HepG2 (cell line): ENCODE measurements around the gene PLA2G4D. TPM values are rescaled to one million over a fixed set of nuclear protein-coding genes. Genes with fewer than 3 reads are reported as not detected.

ENCODE experiments used
- CHD4 ChIP-seq: fragments of 200-600 bp; sonication (generic); IDR thresholded peaks from 2 replicates; pipeline ENCODE4 v1.7.0; 2017; ENCODE audit warnings: mild to moderate bottlenecking, low read length, borderline replicate concordance
- CSRNP1 ChIP-seq: sonication (generic); formaldehyde crosslinking; IDR thresholded peaks from 2 replicates; pipeline ENCODE4 v1.8.1; 2023; ENCODE audit warnings: mild to moderate bottlenecking, missing genetic modification reagents
- ETV5 ChIP-seq: IDR thresholded peaks from 2 replicates; pipeline ENCODE4 v1.6.1; 2018; ENCODE audit warnings: missing biosample characterization, missing genetic modification reagents, inconsistent platforms, borderline replicate concordance
- HNF4G ChIP-seq, 2 experiments: sonication (generic) in 1 of 2; formaldehyde crosslinking in 1 of 2; IDR thresholded peaks; 2 replicates each; pipeline versions ENCODE4 v1.4.0 to v1.6.1; 2011 to 2020; ENCODE audit warnings: borderline replicate concordance in 2 of 2, low read depth in 2 of 2, mild to moderate bottlenecking in 2 of 2, low read length in 1 of 2, missing genetic modification reagents in 1 of 2, moderate library complexity in 1 of 2
- LCORL ChIP-seq, 2 experiments: fragments of 450-650 bp in 1 of 2; sonication (generic) in 1 of 2; formaldehyde crosslinking in 1 of 2; IDR thresholded peaks; 2 replicates each; pipeline versions ENCODE4 v1.5.0 to v1.6.1; 2017 to 2020; ENCODE audit warnings: antibody characterized with exemption in 1 of 2, missing genetic modification reagents in 1 of 2
- MTA1 ChIP-seq: sonication (generic); formaldehyde crosslinking; IDR thresholded peaks from 2 replicates; pipeline ENCODE4 v1.4.0; 2020; ENCODE audit warnings: missing genetic modification reagents, mild to moderate bottlenecking, borderline replicate concordance
- MTF2 ChIP-seq: sonication (generic); formaldehyde crosslinking; IDR thresholded peaks from 2 replicates; pipeline ENCODE4 v1.5.0; 2020; ENCODE audit warnings: missing genetic modification reagents, borderline replicate concordance
- ZBTB25 ChIP-seq: IDR thresholded peaks from 2 replicates; pipeline ENCODE4 v1.6.1; 2018; ENCODE audit warnings: missing genetic modification reagents
- ZBTB3 ChIP-seq: sonication (generic); formaldehyde crosslinking; IDR thresholded peaks from 2 replicates; pipeline ENCODE4 v1.4.0; 2020; ENCODE audit warnings: low read depth, mild to moderate bottlenecking, moderate library complexity, missing genetic modification reagents, borderline replicate concordance
- ZBTB4 ChIP-seq: sonication (generic); formaldehyde crosslinking; IDR thresholded peaks from 2 replicates; pipeline ENCODE4 v1.4.0; 2020; ENCODE audit warnings: missing genetic modification reagents, mild to moderate bottlenecking, borderline replicate concordance
- ZBTB44 ChIP-seq: sonication (generic); formaldehyde crosslinking; IDR thresholded peaks from 2 replicates; pipeline ENCODE4 v1.4.0; 2020; ENCODE audit warnings: missing genetic modification reagents
- ZNF317 ChIP-seq: sonication (generic); formaldehyde crosslinking; IDR thresholded peaks from 2 replicates; pipeline ENCODE4 v1.5.0; 2020; ENCODE audit warnings: mild to moderate bottlenecking, missing genetic modification reagents
- ZNF761 ChIP-seq: sonication (generic); formaldehyde crosslinking; conservative IDR thresholded peaks from 2 replicates; pipeline ENCODE4 v1.4.0; 2020; ENCODE audit warnings: mild to moderate bottlenecking, missing genetic modification reagents
- ZNF775 ChIP-seq: sonication (generic); formaldehyde crosslinking; IDR thresholded peaks from 2 replicates; pipeline ENCODE4 v1.4.0; 2020; ENCODE audit warnings: missing genetic modification reagents, mild to moderate bottlenecking, moderate library complexity, borderline replicate concordance
- polyA plus RNA-seq, 8 experiments: library from polyadenylated mRNA; depleted of rRNA in 3 of 8; stranded (reverse) in 7 of 8; unstranded in 1 of 8; fragments of >200 nt; fragmentation: Illumina TruSeq in 4 of 8; extraction: Trizol in 4 of 8; gene quantifications; 2 replicates each; pipeline versions ENCODE4 v1.2.1 to v1.2.3, GENCODE V29; 2011 to 2016; ENCODE audit warnings: low read depth in 4 of 8, missing spikeins in 1 of 8, mixed read lengths in 1 of 8; ENCODE audit not compliant: insufficient read depth in 1 of 8
- total RNA-seq, 5 experiments: library from RNA; depleted of rRNA; stranded (reverse); fragments of >200 nt; fragmentation: Illumina TruSeq; extraction: Trizol; gene quantifications; 2 replicates each; pipeline ENCODE4 v1.2.3, GENCODE V29; 2016; ENCODE audit warnings: low read depth in 1 of 5

Gene PLA2G4D
- total and polyA plus RNA-seq, 2 of the 13 experiments (the other 11 are each of a cell fraction or from before 2014, with no cell fraction given) = 0.04 to 0.21 TPM

- TF ChIP-seq ZBTB25 (CRISPR knock-in tag) (peak; percentile 74; the same call in 1 of the 2 replicates), MTA1 (CRISPR knock-in tag) (no peak; the same call in 1 of the 2 replicates), MTF2 (CRISPR knock-in tag) (no peak), ZBTB44 (no peak), ZBTB3 (CRISPR knock-in tag) (0 out of 2 replicates have a peak, but pooled peaks have one; percentile 40), ZNF775 (no peak), CHD4 (no peak), ZNF761 (peak; percentile 67; the same call in 1 of the 2 replicates), ETV5 (CRISPR knock-in tag) (peak; percentile 24; the same call in 1 of the 2 replicates), ZNF317 (CRISPR knock-in tag) (peak; percentile 77), CSRNP1 (no peak), ZBTB4 (no peak), HNF4G (IDR thresholded peaks at IDR 0.05; ENCODE audit: borderline replicate concordance, low read depth, low read length) (peak; percentile 84), HNF4G (CRISPR knock-in tag; IDR thresholded peaks at IDR 0.05; ENCODE audit: borderline replicate concordance, low read depth) (peak; percentile 73; the same call in 1 of the 2 replicates), LCORL (IDR thresholded peaks at IDR 0.05) (0 out of 2 replicates have a peak, but pooled peaks have one; percentile 46), LCORL (CRISPR knock-in tag; IDR thresholded peaks at IDR 0.05) (peak; percentile 74)
These were observed 44.6 kb upstream of the PLA2G4D start (continued) for GRCh38 chr15:42138968-42139386.
